IPS-20b (cell line): ENCODE measurements around the gene EGFR.

ENCODE experiments used
- H3K27ac ChIP-seq: one replicate; pipeline ENCODE4 v1.5.1; 2013; ENCODE audit warnings: low read length
- H3K27me3 ChIP-seq: 2 replicates; pipeline ENCODE4 v1.6.1; 2013; ENCODE audit warnings: mild to moderate bottlenecking, low read length, inconsistent platforms; ENCODE audit not compliant: insufficient read depth
- H3K36me3 ChIP-seq: 2 replicates; pipeline ENCODE4 v1.6.1; 2013; ENCODE audit warnings: low read depth, mild to moderate bottlenecking, inconsistent platforms, low read length, moderate library complexity; ENCODE audit not compliant: insufficient read depth
- H3K4me1 ChIP-seq: 2 replicates; pipeline ENCODE4 v1.6.1; 2013; ENCODE audit warnings: mild to moderate bottlenecking, control low read depth, inconsistent platforms, low read length, moderate library complexity; ENCODE audit not compliant: insufficient read depth
- H3K4me3 ChIP-seq: 2 replicates; pipeline ENCODE4 v1.5.1; 2013; ENCODE audit warnings: mild to moderate bottlenecking, low read length, inconsistent platforms
- H3K9ac ChIP-seq: 2 replicates; pipeline ENCODE4 v1.6.1; 2013; ENCODE audit warnings: low read depth, mild to moderate bottlenecking, inconsistent platforms, low read length, moderate library complexity
- H3K9me3 ChIP-seq: 2 replicates; pipeline ENCODE4 v1.6.1; 2013; ENCODE audit warnings: mild to moderate bottlenecking, low read depth, low read length, inconsistent platforms; ENCODE audit not compliant: insufficient read depth

EGFR gene

GRCh38 chr7:55112056-55112455, 93.2 kb downstream of the EGFR start:
- Histone ChIP-seq H3K4me1 (peaks cover 21% of the 10 kb centered on the region), H3K27ac (no peak overlapping the region), H3K4me3 (no peak overlapping the region), H3K36me3 (no peaks in the 10 kb centered on the region), H3K9ac (no peak overlapping the region), H3K27me3 (no peaks in the 10 kb centered on the region), H3K9me3 (no peaks in the 10 kb centered on the region)

GRCh38 chr7:55113760-55114540, 95.1 kb downstream of the EGFR start:
- H3K27me3 ChIP-seq: no peaks in the 10 kb centered on the region
- no peak overlapping the region for H3K4me3 ChIP-seq
- H3K9ac ChIP-seq: no peak overlapping the region
- no peaks in the 10 kb centered on the region for H3K9me3 ChIP-seq
- H3K36me3 ChIP-seq: no peaks in the 10 kb centered on the region
- no peak overlapping the region for H3K27ac ChIP-seq
- peaks cover 16% of the 10 kb centered on the region for H3K4me1 ChIP-seq

GRCh38 chr7:55117286-55117685, 98.5 kb downstream of the EGFR start:
- Histone ChIP-seq H3K9ac (no peak overlapping the region), H3K9me3 (no peaks in the 10 kb centered on the region), H3K36me3 (no peaks in the 10 kb centered on the region), H3K4me1 (no peaks in the 10 kb centered on the region), H3K27ac (no peak overlapping the region), H3K4me3 (no peak overlapping the region), H3K27me3 (no peaks in the 10 kb centered on the region)

GRCh38 chr7:55118426-55118825, 99.6 kb downstream of the EGFR start:
- Histone ChIP-seq H3K27me3 (no peaks in the 10 kb centered on the region), H3K4me1 (no peaks in the 10 kb centered on the region), H3K9ac (no peak overlapping the region), H3K27ac (no peak overlapping the region), H3K36me3 (no peaks in the 10 kb centered on the region), H3K4me3 (no peak overlapping the region), H3K9me3 (no peaks in the 10 kb centered on the region)

GRCh38 chr7:55119571-55119970, 100.8 kb downstream of the EGFR start:
- H3K27ac ChIP-seq: no peak overlapping the region

GRCh38 chr7:55120074-55120473, 101.3 kb downstream of the EGFR start:
- H3K9ac ChIP-seq: no peak overlapping the region
- H3K36me3 ChIP-seq: no peaks in the 10 kb centered on the region
- H3K9me3 ChIP-seq: no peaks in the 10 kb centered on the region
- no peak overlapping the region for H3K4me3 ChIP-seq
- H3K4me1 ChIP-seq: no peaks in the 10 kb centered on the region
- no peaks in the 10 kb centered on the region for H3K27me3 ChIP-seq
- H3K27ac ChIP-seq: no peak overlapping the region

More at GRCh38 chr7:55119571-55119970, 100.8 kb downstream of the EGFR start:
- Histone ChIP-seq H3K27me3 (no peaks in the 10 kb centered on the region), H3K4me1 (no peaks in the 10 kb centered on the region), H3K9me3 (no peaks in the 10 kb centered on the region), H3K4me3 (no peak overlapping the region), H3K36me3 (no peaks in the 10 kb centered on the region), H3K9ac (no peak overlapping the region)

GRCh38 chr7:55120501-55121198, 101.8 kb downstream of the EGFR start:
- Histone ChIP-seq H3K4me3 (no peak overlapping the region), H3K27ac (no peak overlapping the region), H3K9me3 (no peaks in the 10 kb centered on the region), H3K36me3 (no peaks in the 10 kb centered on the region), H3K27me3 (no peaks in the 10 kb centered on the region), H3K4me1 (no peaks in the 10 kb centered on the region), H3K9ac (no peak overlapping the region)

- Histone ChIP-seq H3K4me1 (no peaks in the 10 kb centered on the region), H3K27ac (no peak overlapping the region), H3K4me3 (no peak overlapping the region), H3K9ac (no peak overlapping the region), H3K27me3 (no peaks in the 10 kb centered on the region), H3K9me3 (no peaks in the 10 kb centered on the region), H3K36me3 (no peaks in the 10 kb centered on the region)
Observed at GRCh38 chr7:55121249-55121648, 102.4 kb downstream of the EGFR start.

GRCh38 chr7:55122263-55122662, 103.4 kb downstream of the EGFR start:
- H3K36me3 ChIP-seq: no peaks in the 10 kb centered on the region
- no peaks in the 10 kb centered on the region for H3K9me3 ChIP-seq
- H3K4me1 ChIP-seq: no peaks in the 10 kb centered on the region
- H3K4me3 ChIP-seq: no peak overlapping the region
- no peak overlapping the region for H3K27ac ChIP-seq
- no peaks in the 10 kb centered on the region for H3K27me3 ChIP-seq
- H3K9ac ChIP-seq: no peak overlapping the region

GRCh38 chr7:55124989-55125875, 106.4 kb downstream of the EGFR start:
- H3K9ac ChIP-seq: no peak overlapping the region
- H3K4me3 ChIP-seq: no peak overlapping the region
- no peaks in the 10 kb centered on the region for H3K27me3 ChIP-seq
- H3K4me1 ChIP-seq: peaks cover 14% of the 10 kb centered on the region
- H3K27ac ChIP-seq: no peak overlapping the region
- H3K9me3 ChIP-seq: no peaks in the 10 kb centered on the region
- H3K36me3 ChIP-seq: no peaks in the 10 kb centered on the region

- no peaks in the 10 kb centered on the region for H3K9me3 ChIP-seq
- H3K9ac ChIP-seq: no peak overlapping the region
- H3K36me3 ChIP-seq: no peaks in the 10 kb centered on the region
- no peaks in the 10 kb centered on the region for H3K27me3 ChIP-seq
- H3K4me3 ChIP-seq: no peak overlapping the region
- H3K27ac ChIP-seq: no peak overlapping the region
- H3K4me1 ChIP-seq: peaks cover 28% of the 10 kb centered on the region
Observed at GRCh38 chr7:55127135-55127551, 108.3 kb downstream of the EGFR start.
